ENCODE results near the gene HNRNPF. TPM values are rescaled to one million over a fixed set of nuclear protein-coding genes. Genes with fewer than 3 reads are reported as not detected.

HNRNPF gene
- total and polyA plus RNA-seq, 4 donors: 64.5 to 150 (median 113) TPM

- no peak for TF ChIP-seq CTCF (IDR thresholded peaks at IDR 0.05; ENCODE audit: low read depth, low read length, missing input control)
- TF ChIP-seq MAX (IDR thresholded peaks at IDR 0.05): peak; percentile 99
- TF ChIP-seq EGR1 (IDR thresholded peaks at IDR 0.05; ENCODE audit: low read depth in 2 of 2): peak in 1 of 2 donors; percentile 81
Observed at GRCh38 chr10:43420369-43421200, 11.6 kb upstream of the HNRNPF start (continued).

- peak overlapping the region; percentile 53 to 59 for H3K9ac ChIP-seq (ENCODE audit: low read depth in 1 of 2, low read length in 2 of 2)
Observed at GRCh38 chr10:43419997-43420368, 11.0 kb upstream of the HNRNPF start.

GRCh38 chr10:43417950-43418768 lies 9.2 kb upstream of the HNRNPF start:
- Histone ChIP-seq H3K9ac (ENCODE audit: low read depth in 1 of 2, low read length in 2 of 2) (no peak overlapping the region), H3K27ac (ENCODE audit: low read depth in 1 of 2, low read length in 2 of 2) (peak overlapping the region in 1 of 2 donors; percentile 34), H3K36me3 (ENCODE audit: control insufficient read depth in 4 of 4, insufficient read depth in 3 of 4, low read depth in 1 of 4, low read length in 3 of 4) (no peaks in the 10 kb centered on the region), H3K27me3 (ENCODE audit: control insufficient read depth in 4 of 4, insufficient read depth in 4 of 4, low read length in 3 of 4) (no peaks in the 10 kb centered on the region), H3K4me3 (ENCODE audit: low read depth in 1 of 3, low read length in 3 of 3) (no peak overlapping the region), H3K4me1 (ENCODE audit: control insufficient read depth in 4 of 4, insufficient read depth in 4 of 4, low read length in 3 of 4) (peaks cover 3 to 22% (median 6%) of the 10 kb centered on the region in 4 donors), H3K9me3 (ENCODE audit: control insufficient read depth in 4 of 4, low read length in 3 of 4) (no peaks in the 10 kb centered on the region)
- DNase-seq (ENCODE audit: low spot score): peak; percentile 69
- no peak for TF ChIP-seq FOXA2 (IDR thresholded peaks at IDR 0.05)
- TF ChIP-seq SP1 (IDR thresholded peaks at IDR 0.05): no peak
- TF ChIP-seq ZBTB33 (IDR thresholded peaks at IDR 0.05): no peak
- TF ChIP-seq GABPA (IDR thresholded peaks at IDR 0.05 in 1 of 2, conservative IDR thresholded peaks at IDR 0.05 in 1 of 2): no peak
- TF ChIP-seq CTCF (IDR thresholded peaks at IDR 0.05; ENCODE audit: low read depth, low read length, missing input control): no peak
- WGBS: 78% methylated on average over 14 of the region's 14 CpGs

More at GRCh38 chr10:43419997-43420368, 11.0 kb upstream of the HNRNPF start:
- 67% methylated on average over 18 of the region's 18 CpGs for WGBS
- Histone ChIP-seq H3K4me3 (ENCODE audit: low read depth in 1 of 3, low read length in 3 of 3) (peak overlapping the region in 2 of 3 donors; percentile 53 to 57), H3K27ac (ENCODE audit: low read depth in 1 of 2, low read length in 2 of 2) (peak overlapping the region; percentile 90 to 95), H3K36me3 (ENCODE audit: control insufficient read depth in 4 of 4, insufficient read depth in 3 of 4, low read depth in 1 of 4, low read length in 3 of 4) (no peaks in the 10 kb centered on the region), H3K27me3 (ENCODE audit: control insufficient read depth in 4 of 4, insufficient read depth in 4 of 4, low read length in 3 of 4) (no peaks in the 10 kb centered on the region), H3K4me1 (ENCODE audit: control insufficient read depth in 4 of 4, insufficient read depth in 4 of 4, low read length in 3 of 4) (peaks cover 3 to 22% (median 6%) of the 10 kb centered on the region in 4 donors), H3K9me3 (ENCODE audit: control insufficient read depth in 4 of 4, low read length in 3 of 4) (no peaks in the 10 kb centered on the region)
- no peak for DNase-seq (ENCODE audit: low spot score)
- TF ChIP-seq NR2F2 (IDR thresholded peaks at IDR 0.05) (no peak), JUND (IDR thresholded peaks at IDR 0.05) (no peak), ATF3 (IDR thresholded peaks at IDR 0.05) (no peak), HNF4A (conservative IDR thresholded peaks at IDR 0.05) (no peak), ZBTB33 (IDR thresholded peaks at IDR 0.05) (no peak), YY1 (IDR thresholded peaks at IDR 0.05) (no peak), RXRA (IDR thresholded peaks at IDR 0.05) (no peak)
